AG09309 (cell line): ENCODE measurements around the gene TCIRG1.

Source experiments
- DNase-seq: peaks from one replicate; pipeline ENCODE4 v3.0.0-alpha.2; 2010; ENCODE audit warnings: low read depth
- H3K4me3 ChIP-seq: 2 replicates; pipeline ENCODE4 v1.5.1; 2011; ENCODE audit warnings: mild to moderate bottlenecking, low read depth, low read length, moderate library complexity; ENCODE audit not compliant: control insufficient read depth
- CTCF ChIP-seq: IDR thresholded peaks from 2 replicates; pipeline ENCODE4 v1.5.1; 2011; ENCODE audit warnings: mild to moderate bottlenecking, low read depth, low read length, inconsistent platforms; ENCODE audit not compliant: insufficient read depth, control insufficient read depth; ENCODE audit errors: missing control alignments

TCIRG1 gene

GRCh38 chr11:67996622-67997474 is 42.0 kb upstream of the TCIRG1 start:
- DNase-seq = no peak
- no peak for TF ChIP-seq CTCF
- no peak overlapping the region for H3K4me3 ChIP-seq

GRCh38 chr11:67997475-67997921 is 41.3 kb upstream of the TCIRG1 start:
- TF ChIP-seq CTCF = no peak
- no peak for DNase-seq
- no peak overlapping the region for H3K4me3 ChIP-seq

GRCh38 chr11:67998150-67999045 is 40.4 kb upstream of the TCIRG1 start:
- no peak for TF ChIP-seq CTCF
- no peak for DNase-seq
- H3K4me3 ChIP-seq = no peak overlapping the region

GRCh38 chr11:67999201-67999629 is 39.6 kb upstream of the TCIRG1 start:
- DNase-seq = no peak
- no peak for TF ChIP-seq CTCF
- H3K4me3 ChIP-seq = no peak overlapping the region

- DNase-seq = no peak
- no peak for TF ChIP-seq CTCF
- H3K4me3 ChIP-seq = no peak overlapping the region
These were observed 39.1 kb upstream of the TCIRG1 start for GRCh38 chr11:67999704-68000103.

GRCh38 chr11:68002575-68002937 is 36.3 kb upstream of the TCIRG1 start:
- TF ChIP-seq CTCF = no peak
- no peak for DNase-seq
- H3K4me3 ChIP-seq = no peak overlapping the region
